Measurements from ENCODE around the gene SLC6A2. TPM values are rescaled to one million over a fixed set of nuclear protein-coding genes. Genes with fewer than 3 reads are reported as not detected.
A peak's percentile ranks its signal among the peaks of the same experiment; 100 is the strongest.
"Not testable (repeated sequence)": the region's sequence is repeated elsewhere in the genome, so short reads cannot be mapped to it uniquely, and the experiment has no call there.

The SLC6A2 gene
- total and polyA plus RNA-seq, 9 of the 15 experiments (the other 6 are each of a cell fraction or from before 2014, with no cell fraction given), result not detected

- POLR2A ChIA-PET, result no interaction called here
Measured at GRCh38 chr16:55613613-55614335, 42.0 kb upstream of the SLC6A2 start.

GRCh38 chr16:55615071-55615470 is 40.7 kb upstream of the SLC6A2 start:
- Histone ChIP-seq H3K4me3 (no peak overlapping the region), H3K4me1 (replicated peaks in 1 of 2; ENCODE audit: control insufficient read depth in 2 of 2, insufficient read depth in 2 of 2, low read length in 2 of 2) (no peaks in the 10 kb centered on the region), H3K4me2 (ENCODE audit: insufficient read depth, low read length) (no peak overlapping the region), H4K20me1 (replicated peaks; ENCODE audit: control insufficient read depth, insufficient read depth, low read length) (no peaks in the 10 kb centered on the region), H3K79me2 (ENCODE audit: control insufficient read depth, insufficient read depth, low read length) (no peaks in the 10 kb centered on the region), H3K27ac (ENCODE audit: extremely low read depth, low read depth, low read length) (no peak overlapping the region), H3K27me3 (ENCODE audit: control insufficient read depth in 2 of 2, insufficient read depth in 2 of 2, low read length in 2 of 2) (no peaks in the 10 kb centered on the region), H3K9me3 (replicated peaks; ENCODE audit: control insufficient read depth, insufficient read depth, low read depth, low read length) (0 out of 2 replicates have a peak, but pooled peaks cover 4% of the 10 kb centered on the region), H2AFZ (ENCODE audit: low read depth, low read length) (no peak overlapping the region), H3K9ac (ENCODE audit: insufficient read depth in 1 of 2, low read depth in 2 of 2, low read length in 2 of 2) (no peak overlapping the region), H3K36me3 (ENCODE audit: control insufficient read depth, insufficient read depth, low read length) (no peaks in the 10 kb centered on the region), H3K9me1 (ENCODE audit: control insufficient read depth, insufficient read depth, low read length) (no peaks in the 10 kb centered on the region)
- 0% methylated on average over 3 of the region's 3 CpGs for WGBS (ENCODE audit: insufficient coverage, low coverage, missing lambda C conversion rate)
- intact Hi-C loops (cut with micrococcal nuclease), result no loop called here
- TF ChIP-seq ZC3H8 (IDR thresholded peaks at IDR 0.05) (no peak), NFIX (CRISPR knock-in tag; IDR thresholded peaks at IDR 0.05; ENCODE audit: low read depth) (no peak)
- no peak for ATAC-seq
- no peak for FAIRE-seq
- ChIA-PET CTCF (ENCODE audit: low intra/inter-chr PET ratio) (no interaction called here), POLR2A (no interaction called here)
- DNase-seq (ENCODE audit: extremely low read depth in 1 of 4, low spot score in 3 of 4), result no peak
- in situ Hi-C loops (cut with MboI), result no loop called here
- no TSS peak for BruUV-seq (replicated peaks)

More at GRCh38 chr16:55613613-55614335, 42.0 kb upstream of the SLC6A2 start:
- no peak for FAIRE-seq
- no peaks in the 10 kb centered on the region for H3K27me3 ChIP-seq (ENCODE audit: control insufficient read depth in 2 of 2, insufficient read depth in 2 of 2, low read length in 2 of 2)
- no peaks in the 10 kb centered on the region for H3K4me1 ChIP-seq (replicated peaks in 1 of 2; ENCODE audit: control insufficient read depth in 2 of 2, insufficient read depth in 2 of 2, low read length in 2 of 2)
- in situ Hi-C loops (cut with MboI) (no loop called here), intact Hi-C loops (cut with micrococcal nuclease) (no loop called here)
- ATAC-seq, result no peak
- peak overlapping the region; percentile 30; the same call in 1 of the 2 replicates for H2AFZ ChIP-seq (ENCODE audit: low read depth, low read length)
- BruUV-seq (replicated peaks), result no TSS peak
- H3K9me1 ChIP-seq (ENCODE audit: control insufficient read depth, insufficient read depth, low read length), result no peaks in the 10 kb centered on the region
- no peaks in the 10 kb centered on the region for H4K20me1 ChIP-seq (replicated peaks; ENCODE audit: control insufficient read depth, insufficient read depth, low read length)
- DNase-seq (ENCODE audit: extremely low read depth in 1 of 4, low spot score in 3 of 4), result no peak
- CTCF ChIA-PET (ENCODE audit: low intra/inter-chr PET ratio), result no interaction called here
- H3K27ac ChIP-seq (ENCODE audit: extremely low read depth, low read depth, low read length), result no peak overlapping the region
- 0 out of 2 replicates have a peak, but pooled peaks cover 4% of the 10 kb centered on the region for H3K9me3 ChIP-seq (replicated peaks; ENCODE audit: control insufficient read depth, insufficient read depth, low read depth, low read length)
- H3K4me2 ChIP-seq (ENCODE audit: insufficient read depth, low read length), result no peak overlapping the region
- no peak overlapping the region for H3K9ac ChIP-seq (ENCODE audit: insufficient read depth in 1 of 2, low read depth in 2 of 2, low read length in 2 of 2)
- no peaks in the 10 kb centered on the region for H3K36me3 ChIP-seq (ENCODE audit: control insufficient read depth, insufficient read depth, low read length)
- no peaks in the 10 kb centered on the region for H3K79me2 ChIP-seq (ENCODE audit: control insufficient read depth, insufficient read depth, low read length)
- no peak overlapping the region for H3K4me3 ChIP-seq
- WGBS (ENCODE audit: insufficient coverage, low coverage, missing lambda C conversion rate), result 2% methylated on average over 6 of the region's 6 CpGs
- no peak for TF ChIP-seq ZNF175 (CRISPR knock-in tag; IDR thresholded peaks at IDR 0.05; ENCODE audit: low read depth)
- no peak for TF ChIP-seq ETV5 (CRISPR knock-in tag; IDR thresholded peaks at IDR 0.05; ENCODE audit: low read depth)

DNA sequence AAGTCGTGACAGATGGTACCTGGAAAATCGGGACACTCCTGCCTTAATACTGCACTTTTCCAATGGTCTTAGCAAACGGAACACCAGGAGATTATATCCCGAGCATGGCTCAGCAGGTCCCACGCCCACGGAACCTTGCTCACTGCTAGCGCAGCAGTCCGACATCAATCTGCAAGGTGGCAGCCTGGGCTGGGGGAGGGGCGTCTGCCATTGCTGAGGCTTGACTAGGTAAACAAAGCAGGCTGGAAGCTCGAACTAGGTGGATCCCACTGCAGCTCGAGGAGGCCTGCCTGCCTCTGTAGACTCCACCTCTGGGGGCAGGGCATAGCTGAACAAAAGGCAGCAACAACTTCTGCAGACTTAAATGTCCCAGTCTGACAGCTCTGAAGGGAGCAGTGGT is 40.1 kb upstream of the SLC6A2 start:
- H3K79me2 ChIP-seq (ENCODE audit: control insufficient read depth, insufficient read depth, low read length); H3K9ac ChIP-seq (ENCODE audit: insufficient read depth in 1 of 2, low read depth in 2 of 2, low read length in 2 of 2); intact Hi-C loops (cut with micrococcal nuclease); H3K9me1 ChIP-seq (ENCODE audit: control insufficient read depth, insufficient read depth, low read length); DNase-seq (ENCODE audit: extremely low read depth in 1 of 4, low spot score in 3 of 4); H3K4me3 ChIP-seq; H3K4me2 ChIP-seq (ENCODE audit: insufficient read depth, low read length); in situ Hi-C loops (cut with MboI); H2AFZ ChIP-seq (ENCODE audit: low read depth, low read length); H3K9me3 ChIP-seq (replicated peaks; ENCODE audit: control insufficient read depth, insufficient read depth, low read depth, low read length); ATAC-seq; H4K20me1 ChIP-seq (replicated peaks; ENCODE audit: control insufficient read depth, insufficient read depth, low read length); H3K27ac ChIP-seq (ENCODE audit: extremely low read depth, low read depth, low read length); BruUV-seq (replicated peaks); FAIRE-seq; H3K27me3 ChIP-seq (ENCODE audit: control insufficient read depth in 2 of 2, insufficient read depth in 2 of 2, low read length in 2 of 2); CTCF ChIA-PET (ENCODE audit: low intra/inter-chr PET ratio); H3K4me1 ChIP-seq (replicated peaks in 1 of 2; ENCODE audit: control insufficient read depth in 2 of 2, insufficient read depth in 2 of 2, low read length in 2 of 2); H3K36me3 ChIP-seq (ENCODE audit: control insufficient read depth, insufficient read depth, low read length); POLR2A ChIA-PET: not testable (repeated sequence)
- 15% methylated on average over 10 of the region's 11 CpGs for WGBS (ENCODE audit: insufficient coverage, low coverage, missing lambda C conversion rate)

Measured in K562 (cell line).